CD4-positive, alpha-beta T cell treated with Interleukin-21 for 1 hour (primary cell): ENCODE measurements around the gene KCNE4.

ENCODE experiments used
- DNase-seq: peaks from one replicate; pipeline ENCODE4 v3.0.0-alpha.2; 2020

Gene KCNE4

DNA sequence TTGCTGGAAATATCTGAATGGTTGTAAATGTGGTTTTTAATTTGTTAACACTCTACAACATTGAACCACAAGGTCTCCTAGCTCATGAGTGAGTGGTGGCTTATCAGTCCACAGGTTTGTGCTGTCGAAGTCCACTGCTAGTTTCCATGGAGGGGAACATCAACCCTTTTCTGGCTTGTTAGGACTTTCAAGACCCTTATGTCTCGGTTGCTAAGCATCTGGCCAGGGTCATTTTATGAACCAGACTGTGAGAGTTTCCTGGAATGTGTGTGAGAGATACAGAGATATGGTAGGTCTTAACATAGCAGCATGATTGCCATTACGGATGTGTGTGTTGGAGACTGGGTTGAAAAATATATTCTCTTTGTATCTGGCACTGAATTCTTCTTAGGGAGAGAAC lies 36.9 kb downstream of the KCNE4 start:
- no peak for DNase-seq

GRCh38 chr2:223090039-223090438 lies 38.0 kb downstream of the KCNE4 start:
- DNase-seq = no peak

DNA sequence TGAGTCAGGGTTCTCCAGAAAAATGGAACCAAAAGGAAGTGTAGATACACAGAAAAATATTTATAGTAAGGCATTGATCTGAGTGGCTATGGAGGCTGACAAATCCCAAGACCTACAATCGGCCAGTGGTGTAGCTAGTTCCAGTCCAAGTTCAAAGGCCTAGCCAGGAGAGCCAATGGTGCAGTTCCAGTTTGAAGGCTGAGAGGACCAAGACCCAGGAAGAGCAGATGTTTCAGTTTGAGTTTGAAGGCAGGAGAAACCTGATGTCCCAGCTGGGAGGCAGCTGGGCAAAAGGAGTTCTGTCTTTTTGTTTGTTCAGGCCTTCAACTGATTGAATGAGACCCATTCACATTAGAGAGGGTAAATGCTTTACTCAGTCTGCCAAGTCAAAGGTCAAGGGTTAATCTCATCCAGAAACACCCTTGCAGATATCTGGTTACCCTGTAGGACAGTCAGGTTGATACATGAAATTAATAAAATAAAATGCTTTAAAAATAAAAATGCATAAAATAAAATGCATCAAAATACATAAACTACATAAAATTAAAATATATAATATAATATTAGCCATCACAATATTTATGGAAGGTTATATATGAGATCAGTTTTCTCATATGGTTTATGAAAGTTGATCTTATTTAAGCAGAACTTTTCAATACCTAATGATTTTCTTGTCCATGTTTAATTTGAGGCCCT lies 38.7 kb downstream of the KCNE4 start:
- no peak for DNase-seq

DNA sequence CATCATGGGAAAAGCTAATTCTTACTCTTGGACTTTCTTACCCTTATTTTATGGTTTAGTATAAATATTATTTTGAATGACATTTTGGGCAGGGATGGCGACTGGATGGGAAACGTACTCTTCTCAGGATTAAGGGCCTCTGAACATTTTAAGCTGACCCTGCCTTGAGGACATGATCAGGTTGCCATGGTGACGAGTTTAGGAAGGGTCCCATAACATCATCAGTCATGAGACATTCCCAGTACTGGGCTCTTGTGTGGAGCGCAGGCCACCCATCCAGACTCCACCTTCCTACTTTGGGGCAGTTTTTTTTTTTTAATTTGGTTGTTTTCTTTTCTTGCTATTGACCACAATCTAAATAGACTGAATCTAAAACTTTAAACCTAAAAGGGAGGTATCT lies 40.7 kb downstream of the KCNE4 start:
- no peak for DNase-seq

DNA sequence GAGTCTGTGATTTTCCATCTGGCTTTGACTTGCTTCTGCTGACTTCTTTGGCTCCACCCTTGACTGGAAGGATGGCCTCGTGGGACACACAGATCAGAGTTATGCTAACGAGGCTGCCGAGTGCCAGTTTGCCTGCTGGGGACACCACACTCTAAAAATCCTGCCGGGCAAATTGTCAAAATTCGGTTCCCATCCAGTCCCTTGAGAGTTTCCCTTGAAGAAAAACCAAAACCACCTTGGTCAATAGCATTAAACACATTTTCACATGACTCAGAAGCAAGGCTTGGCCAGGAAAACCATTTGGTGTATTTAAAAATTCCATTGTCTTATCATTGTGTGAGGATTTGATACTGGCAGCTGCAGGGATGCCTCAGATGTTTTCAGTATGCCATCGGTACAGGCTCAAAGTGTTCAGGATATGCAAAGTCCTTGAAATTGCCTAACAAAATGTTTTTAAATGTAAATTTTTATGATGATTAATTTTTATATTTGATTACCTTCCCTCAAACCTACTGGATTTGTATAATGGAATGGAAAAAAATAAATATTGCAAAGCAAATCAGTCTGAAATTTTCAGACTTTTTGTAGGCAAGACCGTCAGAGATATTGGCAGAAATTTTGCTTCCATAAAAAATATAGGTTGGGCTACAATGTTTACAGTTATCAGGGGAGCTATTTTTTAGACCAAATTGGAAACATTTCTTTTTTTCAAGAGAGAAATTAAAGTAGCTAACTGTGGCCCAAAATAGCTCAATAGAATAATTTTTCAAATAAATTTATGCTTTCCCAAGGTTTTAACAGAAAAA lies 41.6 kb downstream of the KCNE4 start:
- no peak for DNase-seq

DNA sequence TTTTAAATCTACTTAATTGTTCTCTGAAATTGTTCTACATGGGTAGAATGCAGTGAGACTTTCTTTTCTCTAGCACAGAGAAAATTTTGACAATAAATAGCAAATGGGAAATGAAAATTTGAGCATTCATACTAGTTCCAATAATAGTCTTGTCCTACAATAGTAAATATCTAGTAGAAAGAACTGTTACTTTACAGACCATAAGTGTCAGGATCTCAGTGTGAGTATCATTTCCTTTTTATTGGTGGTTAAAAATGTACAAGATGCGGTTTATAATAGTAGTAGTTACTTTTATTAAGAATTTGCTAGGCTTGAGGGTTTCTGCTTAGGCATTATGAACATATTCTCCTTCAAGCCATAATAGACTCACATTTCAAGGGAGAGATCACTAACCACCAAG lies 43.2 kb downstream of the KCNE4 start:
- no peak for DNase-seq

DNA sequence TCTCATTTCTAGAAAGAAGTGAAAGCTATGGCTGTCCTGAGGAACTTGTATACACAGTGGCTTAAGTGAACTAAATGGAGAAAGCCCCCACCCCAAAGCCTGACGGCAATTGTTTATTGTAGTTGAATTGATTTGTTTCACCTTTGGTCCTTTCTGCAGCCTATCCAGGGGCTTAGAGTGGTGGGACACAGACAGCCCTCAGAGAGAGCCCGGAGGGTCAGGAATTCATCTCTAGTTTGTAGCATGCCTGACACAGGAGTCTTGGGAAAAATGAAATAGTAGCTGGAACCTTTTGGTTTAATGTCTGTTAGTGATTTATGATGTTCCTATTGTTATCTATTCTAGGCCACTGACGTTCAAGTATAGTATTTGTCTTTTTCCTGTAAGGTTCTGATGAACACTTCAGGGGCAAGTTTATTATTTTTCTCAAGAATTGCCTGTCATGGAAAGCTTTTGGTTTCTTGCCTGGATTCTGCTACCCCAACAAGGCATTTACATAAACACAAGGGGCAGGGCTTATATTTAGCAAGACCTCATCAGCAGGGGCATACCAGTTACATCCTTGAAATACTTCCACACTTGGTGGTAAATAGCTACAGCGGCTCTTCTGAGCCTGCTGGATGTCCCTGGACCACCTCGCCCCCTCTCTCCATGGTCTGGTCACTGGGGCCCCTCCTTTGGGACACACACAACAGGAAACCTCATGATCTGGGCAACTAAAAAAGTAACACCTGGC lies 44.4 kb downstream of the KCNE4 start:
- DNase-seq = no peak

GRCh38 chr2:223097888-223098383 lies 45.9 kb downstream of the KCNE4 start:
- DNase-seq = no peak

- DNase-seq = no peak
Observed at GRCh38 chr2:223099561-223099960, 47.6 kb downstream of the KCNE4 start.

GRCh38 chr2:223100061-223100511 lies 48.1 kb downstream of the KCNE4 start:
- DNase-seq = no peak

DNA sequence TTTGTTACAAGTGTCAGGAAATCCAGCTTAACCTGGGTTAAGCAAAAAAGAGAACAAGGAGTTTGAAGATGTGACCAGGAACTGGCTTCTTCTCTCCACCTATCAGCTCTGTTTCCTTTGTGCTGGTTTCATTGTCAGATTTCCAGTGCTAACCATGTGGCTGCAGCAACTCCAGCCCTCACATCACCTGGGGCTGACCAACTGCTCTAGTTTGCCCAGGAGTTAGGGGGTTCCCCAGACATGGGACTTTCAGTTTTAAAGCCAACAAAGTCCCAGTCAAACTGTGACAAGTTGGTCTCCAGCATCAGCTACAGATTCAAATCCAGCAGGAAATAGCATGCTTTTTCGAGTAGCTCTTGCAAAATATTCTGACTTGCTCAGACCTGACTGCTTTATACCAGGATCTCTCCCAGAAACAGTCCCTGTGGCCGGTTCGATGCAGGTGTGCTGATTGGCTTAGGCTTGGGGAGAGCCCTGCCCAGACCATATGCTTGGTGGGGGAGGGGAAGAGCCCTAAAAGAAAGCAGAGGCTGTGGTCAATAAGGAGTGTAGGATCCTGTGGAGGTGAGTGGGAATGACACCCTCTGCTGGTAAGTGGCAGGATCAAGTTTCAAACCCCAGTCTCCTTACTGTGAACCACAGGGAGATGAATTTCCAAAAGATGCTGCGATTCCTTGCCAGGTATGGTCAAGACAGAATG lies 49.5 kb downstream of the KCNE4 start:
- DNase-seq = no peak

- DNase-seq = no peak
Observed at GRCh38 chr2:223102040-223102400, 50.0 kb downstream of the KCNE4 start.

DNA sequence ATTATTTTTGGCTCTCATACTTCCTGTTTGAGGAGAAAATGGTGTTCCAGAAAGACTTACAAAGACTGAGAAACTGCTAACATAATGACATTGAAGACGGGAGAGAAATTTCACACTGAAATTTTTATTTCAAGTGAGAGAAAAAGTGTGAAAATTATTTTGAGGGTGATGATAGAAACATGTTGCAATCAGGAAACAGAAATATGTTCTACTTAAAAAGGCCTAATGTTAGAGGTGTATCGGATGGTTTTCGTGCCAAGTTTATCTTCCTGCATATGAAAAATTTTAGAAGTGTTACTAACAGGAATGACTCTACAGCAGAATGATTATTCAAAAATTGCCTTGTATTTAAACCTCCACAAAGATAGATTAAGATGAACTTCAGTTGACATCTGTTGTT lies 50.5 kb downstream of the KCNE4 start:
- no peak for DNase-seq

GRCh38 chr2:223104336-223105132 lies 52.5 kb downstream of the KCNE4 start:
- DNase-seq = no peak
